Spleen (tissue), 11 donors: ENCODE data around the gene GPNMB. TPM values are rescaled to one million over a fixed set of nuclear protein-coding genes. Genes with fewer than 3 reads are reported as not detected.

Source experiments
- DNase-seq: peaks from one replicate; pipeline ENCODE4 v3.0.0-alpha.2; 2020
- H3K27ac ChIP-seq, 8 donors: fragments of 200-600 bp; sonication (generic) in 7 of 8; 1 replicate in 4 of 8; 2 replicates in 4 of 8; pipeline versions ENCODE4 v1.5.0 to v1.8.0; 2016 to 2021; ENCODE audit warnings: inconsistent platforms in 4 of 8, mild to moderate bottlenecking in 4 of 8, moderate library complexity in 1 of 8
- H3K27me3 ChIP-seq, 7 donors: fragments of 200-600 bp; sonication (generic) in 6 of 7; replicated peaks in 1 of 7; 1 replicate in 4 of 7; 2 replicates in 3 of 7; pipeline versions ENCODE4 v1.5.0 to v1.8.0; 2016 to 2021; ENCODE audit warnings: inconsistent platforms in 3 of 7, mild to moderate bottlenecking in 1 of 7
- H3K36me3 ChIP-seq, 6 donors: fragments of 200-600 bp; sonication (generic) in 5 of 6; 1 replicate in 4 of 6; 2 replicates in 2 of 6; pipeline versions ENCODE4 v1.5.0 to v1.8.0; 2016 to 2021; ENCODE audit warnings: inconsistent platforms in 2 of 6
- H3K4me1 ChIP-seq, 6 donors: fragments of 200-600 bp; sonication (generic) in 5 of 6; 1 replicate in 3 of 6; 2 replicates in 3 of 6; pipeline versions ENCODE4 v1.5.0 to v1.8.0; 2016 to 2021; ENCODE audit warnings: inconsistent platforms in 3 of 6
- H3K4me3 ChIP-seq, 8 donors: fragments of 200-600 bp; sonication (generic) in 7 of 8; 1 replicate in 4 of 8; 2 replicates in 4 of 8; pipeline versions ENCODE4 v1.5.0 to v1.8.0; 2016 to 2021; ENCODE audit warnings: inconsistent platforms in 4 of 8, mild to moderate bottlenecking in 4 of 8, moderate library complexity in 2 of 8
- H3K9me3 ChIP-seq, 8 donors: fragments of 200-600 bp; sonication (generic) in 7 of 8; 1 replicate in 4 of 8; 2 replicates in 4 of 8; pipeline versions ENCODE4 v1.5.0 to v1.8.0; 2016 to 2021; ENCODE audit warnings: inconsistent platforms in 4 of 8
- CTCF ChIP-seq, 11 experiments: fragments of 200-600 bp in 7 of 11; fragments of 450-650 bp in 4 of 11; sonication (generic) in 4 of 11; IDR thresholded peaks in 8 of 11; conservative IDR thresholded peaks in 3 of 11; 1 replicate in 7 of 11; 2 replicates in 4 of 11; pipeline versions ENCODE4 v1.4.0 to v1.8.0; 2016 to 2021; ENCODE audit warnings: antibody characterized with exemption in 11 of 11, inconsistent platforms in 4 of 11, mild to moderate bottlenecking in 1 of 11
- POLR2A ChIP-seq, 3 donors: fragments of 450-650 bp; IDR thresholded peaks; one replicate each; pipeline ENCODE4 v1.5.1; 2017; ENCODE audit warnings: antibody characterized with exemption in 3 of 3, mild to moderate bottlenecking in 1 of 3
- POLR2AphosphoS5 ChIP-seq, 3 donors: sonication (generic); formaldehyde crosslinking; IDR thresholded peaks; one replicate each; pipeline ENCODE4 v1.5.1; 2017; ENCODE audit warnings: antibody characterized with exemption in 3 of 3
- WGBS, 5 donors: extraction: QIAGEN DNeasy Blood & Tissue Kit in 3 of 5; methylation state at CpG; one replicate each; pipeline versions ENCODE4 v1.1.5 to v1.1.7; 2013 to 2018; 5-methylcytosine and 5-hydroxymethylcytosine counted together
- intact Hi-C: fragments of 100-400 bp; cut with DNase I; formaldehyde crosslinking; loops from one replicate; pipeline ENCODE4 v1.15.0; 2023; ENCODE audit warnings: low total_unique reads
- polyA plus RNA-seq, 3 donors: library from polyadenylated mRNA; stranded (reverse); fragments of 200-250 nt; gene quantifications; one replicate each; pipeline ENCODE4 v1.2.1, GENCODE V29; 2013
- total RNA-seq, 7 donors: library from RNA; depleted of rRNA in 3 of 7; stranded (reverse); fragments of >200 nt in 3 of 7; fragmentation: NEBNext Ultra II Directional in 4 of 7; extraction: Animal tissue kit (Norgen Biotek cat#: 25700) in 4 of 7; gene quantifications; one replicate each; pipeline versions ENCODE4 v1.1.0 to v1.2.1, GENCODE V29; 2016 to 2021
- donor health status: healthy with polysubstance abuse.
- donor health status: DM: no; HTN: no; CAD: no; lungs with moderate emphysema.
- donor health status: DM: no; HTN: no; CAD: no.
- donor health status: Bipolar disorder and iron deficiency.
- donor health status: healthy.
- donor health status: DM: no; HTN: no; CAD: no.
- donor health status: DM: yes; HTN: yes; CAD: no.

Gene GPNMB
- total and polyA plus RNA-seq, 10 donors = 8.8 to 64.8 (median 28.9) TPM

- no peak for DNase-seq
- Histone ChIP-seq H3K4me3 (no peak overlapping the region), H3K36me3 (no peaks in the 10 kb centered on the region), H3K9me3 (no peaks in the 10 kb centered on the region), H3K4me1 (peaks cover 0 to 2% (median 0%) of the 10 kb centered on the region in 6 donors), H3K27ac (no peak overlapping the region), H3K27me3 (no peaks in the 10 kb centered on the region)
- WGBS, 5 donors = 81 to 97% (median 92%) methylated on average over 4 of the region's 4 CpGs
- TF ChIP-seq POLR2AphosphoS5 (IDR thresholded peaks at IDR 0.05) (no peak), POLR2A (IDR thresholded peaks at IDR 0.05) (no peak), CTCF (IDR thresholded peaks at IDR 0.05 in 8 of 11, conservative IDR thresholded peaks at IDR 0.05 in 3 of 11) (no peak)
- intact Hi-C loops = no loop called here
These were observed 46.0 kb downstream of the GPNMB start for GRCh38 chr7:23292623-23293022.

GRCh38 chr7:23293500-23294073 is 47.0 kb downstream of the GPNMB start:
- H3K4me3 ChIP-seq = no peak overlapping the region
- peaks cover 0 to 9% (median 3%) of the 10 kb centered on the region in 6 donors for H3K4me1 ChIP-seq
- H3K27me3 ChIP-seq = no peaks in the 10 kb centered on the region
- 88 to 91% (median 91%) methylated on average over 12 of the region's 12 CpGs for WGBS, 5 donors
- intact Hi-C loops = no loop called here
- no peaks in the 10 kb centered on the region for H3K36me3 ChIP-seq
- no peak for DNase-seq
- TF ChIP-seq CTCF (IDR thresholded peaks at IDR 0.05 in 8 of 11, conservative IDR thresholded peaks at IDR 0.05 in 3 of 11) = no peak
- no peak for TF ChIP-seq POLR2A (IDR thresholded peaks at IDR 0.05)
- TF ChIP-seq POLR2AphosphoS5 (IDR thresholded peaks at IDR 0.05) = no peak
- H3K9me3 ChIP-seq = no peaks in the 10 kb centered on the region
- no peak overlapping the region for H3K27ac ChIP-seq

- no peak for DNase-seq
- peaks cover 0 to 18% (median 7%) of the 10 kb centered on the region in 6 donors for H3K4me1 ChIP-seq
- H3K9me3 ChIP-seq = no peaks in the 10 kb centered on the region
- no peak overlapping the region for H3K27ac ChIP-seq
- 74 to 92% (median 80%) methylated on average over 6 of the region's 6 CpGs for WGBS, 5 donors
- no peak overlapping the region for H3K4me3 ChIP-seq
- intact Hi-C loops = no loop called here
- no peak for TF ChIP-seq CTCF (IDR thresholded peaks at IDR 0.05 in 8 of 11, conservative IDR thresholded peaks at IDR 0.05 in 3 of 11)
- no peak for TF ChIP-seq POLR2A (IDR thresholded peaks at IDR 0.05)
- TF ChIP-seq POLR2AphosphoS5 (IDR thresholded peaks at IDR 0.05) = no peak
- H3K27me3 ChIP-seq = no peaks in the 10 kb centered on the region
- H3K36me3 ChIP-seq = no peaks in the 10 kb centered on the region
These were observed 48.2 kb downstream of the GPNMB start for GRCh38 chr7:23294549-23295400.

GRCh38 chr7:23295401-23295697 is 48.8 kb downstream of the GPNMB start:
- TF ChIP-seq POLR2AphosphoS5 (IDR thresholded peaks at IDR 0.05) = no peak
- no peak for TF ChIP-seq CTCF (IDR thresholded peaks at IDR 0.05 in 8 of 11, conservative IDR thresholded peaks at IDR 0.05 in 3 of 11)
- no peak for TF ChIP-seq POLR2A (IDR thresholded peaks at IDR 0.05)
- no peak overlapping the region for H3K4me3 ChIP-seq
- H3K27ac ChIP-seq = no peak overlapping the region
- intact Hi-C loops = no loop called here
- no peak for DNase-seq
- H3K4me1 ChIP-seq = peaks cover 4 to 24% (median 13%) of the 10 kb centered on the region in 6 donors
- H3K36me3 ChIP-seq = no peaks in the 10 kb centered on the region
- H3K9me3 ChIP-seq = no peaks in the 10 kb centered on the region
- no peaks in the 10 kb centered on the region for H3K27me3 ChIP-seq
